Fibroblast of mammary gland (primary cell): ENCODE data around the gene TMEM273.
A peak's percentile ranks its signal among the peaks of the same experiment; 100 is the strongest.

Source experiments
- DNase-seq: peaks from one replicate; pipeline ENCODE4 v3.0.0-alpha.2; 2010; ENCODE audit warnings: low read depth
- H3K4me3 ChIP-seq: 2 replicates; pipeline ENCODE4 v1.5.1; 2011; ENCODE audit warnings: low read depth, mild to moderate bottlenecking, low read length, moderate library complexity; ENCODE audit not compliant: control insufficient read depth
- CTCF ChIP-seq: conservative IDR thresholded peaks from 2 replicates; pipeline ENCODE4 v1.5.1; 2011; ENCODE audit warnings: low read depth, low read length, inconsistent platforms; ENCODE audit not compliant: control insufficient read depth, insufficient read depth

TMEM273 gene

GRCh38 chr10:49116509-49117375, 71.4 kb downstream of the TMEM273 start:
- H3K4me3 ChIP-seq = no peak overlapping the region
- no peak for TF ChIP-seq CTCF
- no peak for DNase-seq

- DNase-seq = no peak
- TF ChIP-seq CTCF = no peak
- no peak overlapping the region for H3K4me3 ChIP-seq
These were observed 72.2 kb downstream of the TMEM273 start for GRCh38 chr10:49115796-49116508.

- peak within 1 kb of the TSS; percentile 48 for H3K4me3 ChIP-seq
- no peak for TF ChIP-seq CTCF
- DNase-seq = peak; percentile 43
These were observed 73.0 kb downstream of the TMEM273 start, which contains the start of gene VSTM4 for GRCh38 chr10:49115015-49115795. TSS of gene VSTM4 (minus strand) at chr10:49115522. CDS start at chr10:49115485, 37 bp downstream.

GRCh38 chr10:49114718-49115014, 73.5 kb downstream of the TMEM273 start:
- peak overlapping the region; percentile 48 for H3K4me3 ChIP-seq
- no peak for DNase-seq

GRCh38 chr10:49113741-49114141, 74.5 kb downstream of the TMEM273 start:
- no peak for TF ChIP-seq CTCF

More at GRCh38 chr10:49114718-49115014, 73.5 kb downstream of the TMEM273 start:
- no peak for TF ChIP-seq CTCF

GRCh38 chr10:49112851-49113250, 75.3 kb downstream of the TMEM273 start:
- no peak for TF ChIP-seq CTCF
- no peak overlapping the region for H3K4me3 ChIP-seq
- no peak for DNase-seq

More at GRCh38 chr10:49113741-49114141, 74.5 kb downstream of the TMEM273 start:
- no peak for DNase-seq
- no peak overlapping the region for H3K4me3 ChIP-seq
